Measurements from ENCODE around the gene PCED1B. TPM values are rescaled to one million over a fixed set of nuclear protein-coding genes. Genes with fewer than 3 reads are reported as not detected.
"Not testable (repeated sequence)": the region's sequence is repeated elsewhere in the genome, so short reads cannot be mapped to it uniquely, and the experiment has no call there.

Gene PCED1B
- total RNA-seq, 2 donors from 2014 or later = 48.6 to 54.2 TPM

DNA sequence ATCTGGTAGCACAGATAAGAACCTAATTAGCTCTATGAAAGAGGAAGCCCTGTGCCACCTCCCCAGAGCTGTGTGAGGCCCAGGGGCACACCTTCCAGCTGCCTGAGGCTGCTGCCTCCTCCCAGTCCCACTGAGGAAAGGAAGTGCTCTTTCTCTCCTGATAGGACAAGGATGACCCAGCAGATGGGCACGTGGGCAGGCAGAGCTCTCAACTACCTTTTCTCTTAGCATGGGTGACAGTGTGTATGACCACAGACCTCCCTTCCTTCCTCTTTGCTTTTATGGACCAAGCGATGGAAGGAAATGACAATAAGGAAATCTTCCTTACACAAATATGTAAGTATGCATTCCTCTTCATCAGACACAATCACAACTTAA, 127.9 kb downstream of the PCED1B start:
- peaks cover 61% of the 10 kb centered on the region for H3K4me1 Mint-ChIP-seq
- DNase-seq (peak in 1 of 3 donors; percentile 39), ATAC-seq (peak; percentile 70)
- no peaks in the 10 kb centered on the region for H3K27me3 Mint-ChIP-seq
- peak overlapping the region; percentile 100 for H3K27ac Mint-ChIP-seq
- H3K4me3 Mint-ChIP-seq = peak overlapping the region; percentile 79
- peaks cover 12% of the 10 kb centered on the region for H3K36me3 Mint-ChIP-seq (ENCODE audit: low read depth)
- no peaks in the 10 kb centered on the region for H3K9me3 ChIP-seq (ENCODE audit: control insufficient read depth, low read length, poor library complexity, severe bottlenecking)

DNA sequence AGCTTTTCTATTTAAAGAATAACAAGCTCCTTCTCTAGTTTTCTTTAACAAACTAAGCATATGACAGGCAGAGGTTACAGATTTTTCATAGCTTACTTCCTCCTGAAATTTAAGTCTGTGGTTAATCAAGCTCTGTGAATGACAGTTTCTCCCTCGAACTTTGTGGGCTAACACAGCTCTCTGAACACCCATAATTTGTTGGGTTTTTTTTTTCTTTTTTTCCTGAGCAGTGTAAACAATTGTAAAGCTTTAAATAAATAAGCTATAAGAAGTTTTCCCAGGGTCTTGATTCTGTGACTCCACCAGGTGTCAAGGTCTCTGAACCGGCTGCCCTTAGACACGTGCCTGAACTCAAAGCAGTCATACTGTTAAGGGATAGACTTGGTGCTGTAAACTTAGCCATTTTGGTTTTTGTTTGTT, 128.4 kb downstream of the PCED1B start:
- Mint-ChIP-seq H3K4me3 (peak overlapping the region; percentile 79), H3K27me3 (no peaks in the 10 kb centered on the region), H3K27ac (peak overlapping the region; percentile 100), H3K36me3 (ENCODE audit: low read depth) (peaks cover 12% of the 10 kb centered on the region), H3K4me1 (peaks cover 61% of the 10 kb centered on the region)
- ATAC-seq (peak; percentile 63), DNase-seq (no peak)
- no peaks in the 10 kb centered on the region for H3K9me3 ChIP-seq (ENCODE audit: control insufficient read depth, low read length, poor library complexity, severe bottlenecking)

DNA sequence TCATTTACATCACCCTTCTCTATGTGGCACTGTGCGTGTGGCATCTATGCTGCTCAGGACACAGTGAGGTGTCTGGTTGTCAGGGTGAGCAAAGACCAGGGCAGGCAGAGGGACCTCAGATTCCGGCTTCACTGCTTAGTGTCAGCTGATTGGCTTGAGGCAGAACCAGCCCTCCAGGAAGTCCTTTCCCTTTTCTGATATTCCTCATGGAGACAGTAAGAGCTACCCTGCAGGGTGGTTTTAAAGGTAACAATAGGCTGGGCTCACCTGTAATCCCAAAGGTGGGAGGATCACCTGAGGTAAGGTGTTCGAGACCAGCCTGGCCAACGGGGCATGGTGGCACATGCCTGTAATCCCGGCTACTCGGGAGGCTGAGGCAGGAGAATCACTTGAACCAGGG, 129.6 kb downstream of the PCED1B start:
- peaks cover 61% of the 10 kb centered on the region for H3K4me1 Mint-ChIP-seq
- no peak for ATAC-seq
- H3K4me3 Mint-ChIP-seq = peak overlapping the region; percentile 79

DNA sequence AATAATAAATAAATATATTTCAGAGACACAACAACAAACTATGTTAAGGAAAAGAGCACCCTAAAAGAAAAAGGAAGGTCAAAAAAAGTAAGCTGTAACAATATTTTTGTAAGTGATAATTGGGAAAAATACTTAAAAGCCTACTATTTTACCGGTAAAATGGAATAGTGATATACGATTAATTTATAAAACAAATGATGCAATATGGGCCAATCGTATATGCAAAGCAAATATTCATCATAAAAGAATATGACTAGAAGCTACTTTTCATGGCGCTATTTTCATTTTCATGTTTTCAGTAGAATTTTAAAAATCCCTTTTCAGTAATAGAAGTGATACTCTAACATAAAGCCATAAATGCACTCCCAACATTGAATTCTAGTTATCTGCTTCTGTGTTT, 131.4 kb downstream of the PCED1B start:
- H3K9me3 ChIP-seq (ENCODE audit: control insufficient read depth, low read length, poor library complexity, severe bottlenecking) = no peaks in the 10 kb centered on the region
- peaks cover 50% of the 10 kb centered on the region for H3K4me1 Mint-ChIP-seq
- ATAC-seq (no peak), DNase-seq (no peak)
- H3K27ac Mint-ChIP-seq = peak overlapping the region; percentile 100
- H3K27me3 Mint-ChIP-seq = no peaks in the 10 kb centered on the region
- peaks cover 10% of the 10 kb centered on the region for H3K36me3 Mint-ChIP-seq (ENCODE audit: low read depth)
- H3K4me3 Mint-ChIP-seq = peak overlapping the region; percentile 97

More for the DNA sequence above, 129.6 kb downstream of the PCED1B start:
- no peak for DNase-seq
- Mint-ChIP-seq H3K27ac (peak overlapping the region; percentile 100), H3K36me3 (ENCODE audit: low read depth) (peaks cover 13% of the 10 kb centered on the region), H3K27me3 (no peaks in the 10 kb centered on the region)
- no peaks in the 10 kb centered on the region for H3K9me3 ChIP-seq (ENCODE audit: control insufficient read depth, low read length, poor library complexity, severe bottlenecking)

DNA sequence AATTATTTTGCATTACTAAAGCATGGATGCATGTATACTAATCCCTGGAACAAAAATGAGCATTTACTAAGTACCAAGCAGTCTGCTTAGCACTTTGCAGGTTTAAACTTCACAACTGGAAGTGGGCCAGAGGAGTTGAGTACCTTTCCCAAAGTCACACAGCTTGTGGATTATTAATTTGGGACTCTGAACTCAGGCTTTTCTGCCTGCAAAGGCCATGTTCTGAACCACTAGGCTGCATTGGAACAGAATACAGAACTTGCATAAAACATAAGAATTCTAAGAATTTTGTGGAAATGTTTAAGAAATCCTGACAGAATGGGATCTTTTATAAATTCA, 133.2 kb downstream of the PCED1B start:
- DNase-seq (no peak), ATAC-seq (no peak)
- H3K4me3 Mint-ChIP-seq = peak overlapping the region; percentile 97
- H3K27ac Mint-ChIP-seq = peak overlapping the region; percentile 100
- H3K4me1 Mint-ChIP-seq = peaks cover 39% of the 10 kb centered on the region
- H3K9me3 ChIP-seq (ENCODE audit: control insufficient read depth, low read length, poor library complexity, severe bottlenecking) = no peaks in the 10 kb centered on the region
- peaks cover 15% of the 10 kb centered on the region for H3K36me3 Mint-ChIP-seq (ENCODE audit: low read depth)
- H3K27me3 Mint-ChIP-seq = no peaks in the 10 kb centered on the region

DNA sequence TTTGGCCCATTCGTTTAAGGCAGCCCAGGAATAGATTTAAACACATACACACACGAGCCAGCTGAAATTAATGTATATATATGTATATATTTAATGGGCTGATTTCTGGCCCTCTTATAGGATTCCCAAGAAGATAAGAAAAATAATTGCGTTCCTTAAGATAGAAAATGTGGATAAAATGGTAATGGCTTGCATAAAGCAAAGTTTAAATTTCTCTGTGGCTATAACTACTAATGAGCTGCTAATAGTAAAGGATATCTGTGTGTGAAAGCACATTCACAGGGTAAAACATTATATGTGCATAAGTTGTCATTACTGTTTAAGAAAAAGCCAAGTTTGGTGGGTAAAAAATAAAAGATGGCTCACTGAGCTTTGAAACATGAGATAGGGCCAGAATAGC, 134.0 kb downstream of the PCED1B start:
- DNase-seq = no peak
- no peaks in the 10 kb centered on the region for H3K27me3 Mint-ChIP-seq
- H3K36me3 Mint-ChIP-seq (ENCODE audit: low read depth) = peaks cover 15% of the 10 kb centered on the region
- H3K4me1 Mint-ChIP-seq = peaks cover 35% of the 10 kb centered on the region
- peak overlapping the region; percentile 100 for H3K27ac Mint-ChIP-seq
- no peaks in the 10 kb centered on the region for H3K9me3 ChIP-seq (ENCODE audit: control insufficient read depth, low read length, poor library complexity, severe bottlenecking)
- no peak for ATAC-seq
- H3K4me3 Mint-ChIP-seq = peak overlapping the region; percentile 97

DNA sequence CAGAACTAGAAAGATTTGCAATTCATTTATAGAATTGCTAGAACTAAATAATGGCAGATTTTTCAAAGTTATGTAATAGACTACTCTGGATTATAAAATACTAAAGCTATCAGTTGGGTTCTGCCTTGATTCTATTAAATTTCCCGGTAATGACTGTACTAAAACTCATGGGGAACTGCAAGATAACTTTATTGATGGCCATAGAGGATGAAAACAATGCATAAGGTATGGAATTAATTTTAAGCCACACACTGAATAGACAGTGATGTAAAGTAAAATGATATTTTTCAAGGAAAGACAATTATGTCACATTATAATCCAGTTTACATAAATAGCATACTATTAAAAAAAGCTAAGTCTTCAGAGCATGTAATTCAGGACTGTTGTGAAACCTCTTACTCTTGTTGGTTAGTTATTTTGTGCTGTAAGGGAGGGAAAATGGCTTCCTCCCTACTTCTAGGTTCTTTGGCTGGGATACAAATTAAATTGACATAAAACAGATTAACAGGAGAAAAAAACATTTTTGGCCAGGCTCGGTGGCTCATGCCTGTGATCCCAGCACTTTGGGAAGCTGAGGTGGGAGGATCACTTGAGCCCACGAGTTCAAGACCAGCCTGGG, 134.7 kb downstream of the PCED1B start:
- no peaks in the 10 kb centered on the region for H3K9me3 ChIP-seq (ENCODE audit: control insufficient read depth, low read length, poor library complexity, severe bottlenecking)
- ATAC-seq (no peak), DNase-seq (no peak)
- Mint-ChIP-seq H3K27ac (peak overlapping the region; percentile 100), H3K4me1 (peaks cover 32% of the 10 kb centered on the region), H3K36me3 (ENCODE audit: low read depth) (peaks cover 15% of the 10 kb centered on the region), H3K4me3 (peak overlapping the region; percentile 97), H3K27me3 (no peaks in the 10 kb centered on the region)

DNA sequence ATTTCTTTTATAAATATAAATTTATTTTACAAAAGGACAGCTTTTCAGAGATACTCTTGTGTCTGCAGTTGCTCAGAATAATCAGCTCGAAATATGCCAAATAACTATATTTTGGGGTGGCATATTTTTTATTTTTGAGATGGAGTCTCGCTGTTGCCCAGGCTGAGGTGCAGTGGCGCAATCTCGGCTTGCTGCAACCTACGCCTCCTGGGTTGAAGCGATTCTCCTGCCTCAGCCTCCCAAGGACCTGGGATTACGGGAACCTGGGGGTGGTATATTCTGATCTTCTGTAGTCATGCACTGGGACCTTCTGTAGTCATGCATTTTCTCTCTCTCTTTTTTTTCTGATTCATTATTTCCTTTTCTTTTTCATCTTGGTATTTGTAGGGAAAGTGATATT, 135.3 kb downstream of the PCED1B start:
- H3K36me3 Mint-ChIP-seq (ENCODE audit: low read depth) = peaks cover 13% of the 10 kb centered on the region
- H3K27ac Mint-ChIP-seq = peak overlapping the region; percentile 100
- no peak for ATAC-seq
- H3K4me3 Mint-ChIP-seq = peak overlapping the region; percentile 97
- peaks cover 32% of the 10 kb centered on the region for H3K4me1 Mint-ChIP-seq
- no peaks in the 10 kb centered on the region for H3K27me3 Mint-ChIP-seq
- no peak for DNase-seq
- H3K9me3 ChIP-seq (ENCODE audit: control insufficient read depth, low read length, poor library complexity, severe bottlenecking) = no peaks in the 10 kb centered on the region

DNA sequence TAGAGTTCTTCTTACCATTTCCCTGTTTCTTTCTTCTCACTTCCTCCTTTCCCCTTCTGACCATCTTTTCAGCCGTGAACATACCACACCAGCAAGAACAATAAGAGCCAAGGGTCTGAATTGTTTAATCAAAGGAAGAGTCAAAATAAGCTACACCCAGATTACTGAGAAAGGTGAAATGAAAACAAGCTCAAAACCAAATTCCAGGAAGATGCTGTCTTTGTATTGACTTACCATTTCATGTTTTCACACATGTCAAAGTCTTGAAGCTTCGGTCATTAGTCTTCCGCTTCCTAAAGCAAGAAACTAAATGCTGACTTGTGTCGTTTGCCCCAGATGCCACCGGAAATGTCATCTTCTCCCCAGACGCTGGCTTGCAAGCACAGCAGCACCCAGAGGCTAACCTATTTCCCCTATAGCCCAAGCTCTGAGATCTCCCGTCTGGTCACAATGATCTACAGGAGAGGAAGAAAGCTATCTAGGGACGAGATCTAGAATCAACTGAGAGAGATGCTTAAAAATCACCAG, 136.8 kb downstream of the PCED1B start:
- peaks cover 34% of the 10 kb centered on the region for H3K4me1 Mint-ChIP-seq

DNA sequence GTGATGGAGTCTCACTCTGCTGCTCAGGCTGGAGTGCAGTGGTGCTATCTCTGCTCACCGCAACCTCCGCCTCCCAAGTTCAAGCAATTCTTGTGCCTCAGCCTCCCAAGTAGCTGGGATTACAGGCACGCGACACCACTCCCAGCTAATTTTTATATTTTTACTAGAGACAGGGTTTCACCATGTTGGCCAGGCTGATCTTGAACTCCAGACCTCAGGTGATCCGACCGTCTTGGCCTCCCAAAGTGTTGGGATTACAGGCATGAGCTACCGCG, 138.1 kb downstream of the PCED1B start:
- Mint-ChIP-seq H3K4me3 (peak overlapping the region; percentile 97), H3K27ac (peak overlapping the region; percentile 100), H3K36me3 (ENCODE audit: low read depth) (peaks cover 17% of the 10 kb centered on the region), H3K4me1 (peaks cover 38% of the 10 kb centered on the region)
- not testable (repeated sequence) for H3K9me3 ChIP-seq (ENCODE audit: control insufficient read depth, low read length, poor library complexity, severe bottlenecking); DNase-seq; H3K27me3 Mint-ChIP-seq; ATAC-seq

More for the DNA sequence above, 136.8 kb downstream of the PCED1B start:
- Mint-ChIP-seq H3K27ac (peak overlapping the region; percentile 100), H3K4me3 (peak overlapping the region; percentile 97), H3K36me3 (ENCODE audit: low read depth) (peaks cover 17% of the 10 kb centered on the region), H3K27me3 (no peaks in the 10 kb centered on the region)
- H3K9me3 ChIP-seq (ENCODE audit: control insufficient read depth, low read length, poor library complexity, severe bottlenecking) = no peaks in the 10 kb centered on the region
- peak; percentile 66 for ATAC-seq
- DNase-seq = peak in 2 of 3 donors; percentile 20 to 35

DNA sequence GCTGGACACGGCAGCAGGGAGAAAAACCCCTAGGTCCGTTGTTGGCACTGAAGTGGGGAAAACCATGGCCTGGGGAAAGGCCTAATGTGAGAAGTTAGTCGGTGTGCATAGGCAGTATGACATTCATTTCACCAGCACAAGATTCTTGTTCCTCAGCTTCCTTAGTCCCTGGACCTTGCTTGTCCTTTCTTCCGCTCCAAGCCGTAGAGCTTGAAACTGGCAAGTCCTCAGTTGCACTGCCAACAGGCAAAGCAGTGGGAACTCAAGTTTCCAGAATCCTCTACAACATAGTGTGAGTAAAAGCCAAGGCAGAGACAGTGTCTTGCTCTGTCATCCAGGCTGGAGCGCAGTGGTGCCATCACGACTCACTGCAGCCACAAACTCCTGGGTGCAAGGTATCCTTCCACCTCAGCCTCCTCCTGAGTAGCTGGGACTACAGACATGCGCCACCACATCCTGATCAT, 138.8 kb downstream of the PCED1B start:
- H3K27ac Mint-ChIP-seq = peak overlapping the region; percentile 100
- peaks cover 22% of the 10 kb centered on the region for H3K36me3 Mint-ChIP-seq (ENCODE audit: low read depth)
- ATAC-seq = peak; percentile 24

DNA sequence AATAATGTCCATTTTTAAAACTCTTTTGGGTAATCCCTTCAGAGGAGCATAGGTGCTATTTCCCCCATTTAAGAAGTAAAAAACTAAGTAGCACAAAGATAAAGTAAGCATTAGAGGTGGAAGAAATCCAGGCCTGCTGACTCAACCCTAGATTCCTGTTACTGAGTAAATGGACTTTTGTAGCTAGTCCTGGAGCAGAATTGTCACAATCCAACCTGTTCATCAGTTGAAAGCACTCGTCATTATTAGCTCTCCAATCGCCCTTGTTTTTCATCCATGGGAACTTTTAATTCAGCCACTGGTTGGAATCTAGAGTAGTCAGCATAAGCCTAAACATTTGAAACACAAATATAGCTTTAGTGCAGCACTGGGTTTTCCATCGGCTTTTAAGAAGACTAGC, 139.8 kb downstream of the PCED1B start:
- Mint-ChIP-seq H3K4me1 (peaks cover 43% of the 10 kb centered on the region), H3K27me3 (no peaks in the 10 kb centered on the region), H3K4me3 (peak overlapping the region; percentile 97), H3K27ac (peak overlapping the region; percentile 100), H3K36me3 (ENCODE audit: low read depth) (peaks cover 24% of the 10 kb centered on the region)
- DNase-seq (no peak), ATAC-seq (no peak)
- no peaks in the 10 kb centered on the region for H3K9me3 ChIP-seq (ENCODE audit: control insufficient read depth, low read length, poor library complexity, severe bottlenecking)

More for the DNA sequence above, 138.8 kb downstream of the PCED1B start:
- Mint-ChIP-seq H3K4me1 (peaks cover 43% of the 10 kb centered on the region), H3K4me3 (peak overlapping the region; percentile 97), H3K27me3 (no peaks in the 10 kb centered on the region)
- no peak for DNase-seq
- H3K9me3 ChIP-seq (ENCODE audit: control insufficient read depth, low read length, poor library complexity, severe bottlenecking) = no peaks in the 10 kb centered on the region

DNA sequence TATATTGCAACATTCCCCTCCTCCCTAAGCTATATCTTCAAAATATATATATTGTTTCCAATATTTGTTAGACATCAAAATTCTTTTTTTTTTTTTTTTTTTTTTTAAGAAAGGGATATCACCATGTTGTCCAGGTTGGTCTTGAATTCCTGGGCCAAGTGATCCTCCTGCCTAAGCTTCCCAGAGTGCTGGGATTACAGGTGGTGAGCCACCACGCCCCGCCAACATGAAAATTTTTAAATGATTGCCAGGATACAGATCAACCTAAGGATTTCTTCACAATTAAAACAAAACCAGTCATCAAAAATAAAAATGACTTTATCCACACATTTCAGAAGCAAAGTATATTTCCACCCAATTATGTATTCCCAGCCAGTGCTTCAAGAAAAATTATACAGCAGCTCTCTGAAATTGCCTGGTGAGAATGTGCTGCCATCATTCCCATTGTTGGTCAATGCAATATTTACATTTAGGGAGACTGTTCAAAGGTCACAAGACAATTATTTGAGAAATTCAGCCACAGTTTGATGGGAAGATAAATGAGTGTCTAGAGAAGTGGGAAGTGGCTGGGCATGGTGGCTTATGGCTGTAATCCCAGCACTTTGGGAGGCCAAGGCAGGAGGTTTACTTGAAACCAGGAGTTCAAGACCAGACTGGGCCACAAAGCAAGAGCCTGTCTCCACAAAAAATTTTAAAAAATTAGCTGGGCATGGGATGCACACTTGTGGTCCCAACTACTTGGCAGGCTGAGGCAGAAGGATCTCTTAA, 142.0 kb downstream of the PCED1B start:
- Mint-ChIP-seq H3K4me3 (peak overlapping the region; percentile 64), H3K36me3 (ENCODE audit: low read depth) (peaks cover 23% of the 10 kb centered on the region), H3K27ac (peak overlapping the region; percentile 100), H3K4me1 (peaks cover 53% of the 10 kb centered on the region), H3K27me3 (no peaks in the 10 kb centered on the region)
- no peak for DNase-seq
- ATAC-seq = no peak
- no peaks in the 10 kb centered on the region for H3K9me3 ChIP-seq (ENCODE audit: control insufficient read depth, low read length, poor library complexity, severe bottlenecking)

All from T-helper 17 cell (primary cell).